Activated naive CD8-positive, alpha-beta T cell treated with anti-CD3 and anti-CD28 coated beads, Interleukin-2, amount 50 U/mL, for 16 hours (primary cell): ENCODE data around the gene PHACTR1.
"Not testable (repeated sequence)": the region's sequence is repeated elsewhere in the genome, so short reads cannot be mapped to it uniquely, and the experiment has no call there.

Source experiments
- DNase-seq: peaks from one replicate; pipeline ENCODE4 v3.0.0-alpha.2; 2020; ENCODE audit warnings: low read depth, low spot score

The PHACTR1 gene

DNA sequence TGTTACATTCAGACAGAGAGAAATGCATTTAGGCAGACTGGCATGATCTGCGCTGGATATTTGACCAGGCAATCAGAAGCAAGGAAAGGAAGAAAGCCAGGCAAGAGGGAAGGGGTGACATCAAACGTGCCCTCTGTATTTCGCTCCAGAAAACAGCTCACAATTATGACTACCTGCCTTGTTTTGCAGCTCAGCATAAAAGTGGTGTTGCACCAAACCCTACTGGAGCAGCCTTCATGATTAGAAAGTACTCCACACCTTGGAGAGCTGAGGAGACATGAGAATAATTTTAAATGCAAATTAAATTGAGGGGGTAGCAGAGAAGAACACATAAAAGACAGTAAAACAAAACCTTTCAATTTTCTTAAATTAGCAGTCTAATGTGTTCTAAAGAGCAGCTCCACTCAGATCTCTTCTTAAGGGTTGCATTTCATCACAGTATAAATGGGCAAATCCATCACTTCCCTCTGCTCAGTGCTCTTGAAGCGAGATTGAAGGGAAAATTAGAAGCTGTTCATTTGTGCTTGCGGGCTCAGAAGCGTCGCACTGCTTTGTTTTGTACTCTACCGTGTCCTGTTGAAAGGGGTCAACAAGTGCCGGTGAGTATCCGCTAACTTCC lies at the start of gene PHACTR1:
TSS of gene PHACTR1 (plus strand) at position 470 of the 619 bp plus-strand sequence.
- DNase-seq = no peak

DNA sequence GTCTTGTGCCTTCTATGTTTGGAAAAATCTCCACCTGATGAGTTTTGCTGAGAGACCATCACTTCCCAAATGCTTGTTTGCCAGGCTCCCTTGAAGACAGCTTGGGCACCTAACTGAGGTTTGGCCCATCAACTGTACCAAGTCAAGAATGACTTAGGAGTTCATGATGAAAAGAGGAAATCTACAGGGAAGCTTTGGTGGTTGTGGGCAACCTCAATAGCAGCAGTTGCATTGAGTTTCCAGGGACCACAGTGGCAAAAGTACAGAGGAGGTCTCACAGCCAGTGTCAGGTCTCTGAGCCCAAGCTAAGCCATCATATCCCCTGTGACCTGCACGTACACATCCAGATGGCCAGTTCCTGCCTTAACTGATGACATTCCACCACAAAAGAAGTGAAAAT lies 49.7 kb upstream of the PHACTR1 start:
- DNase-seq = no peak

DNA sequence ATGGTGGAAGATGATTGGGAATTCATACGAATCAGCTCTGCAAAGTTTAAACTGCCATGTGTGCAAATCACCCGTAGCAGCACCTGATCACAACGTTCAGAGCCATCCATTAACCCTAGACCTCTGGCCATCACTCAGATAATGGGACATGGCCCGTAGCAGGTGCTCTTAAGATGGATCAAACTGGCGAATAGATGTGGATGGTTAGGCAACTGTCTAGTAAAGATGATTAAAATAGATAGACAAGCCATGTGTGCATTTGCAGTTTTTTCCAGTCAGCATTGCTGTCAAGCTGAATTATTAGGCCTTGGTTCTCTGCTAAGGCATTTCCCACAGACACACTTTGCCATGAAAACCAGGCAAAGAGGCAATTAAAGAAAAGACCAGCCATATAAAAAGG lies 40.6 kb upstream of the PHACTR1 start:
- DNase-seq = no peak

DNA sequence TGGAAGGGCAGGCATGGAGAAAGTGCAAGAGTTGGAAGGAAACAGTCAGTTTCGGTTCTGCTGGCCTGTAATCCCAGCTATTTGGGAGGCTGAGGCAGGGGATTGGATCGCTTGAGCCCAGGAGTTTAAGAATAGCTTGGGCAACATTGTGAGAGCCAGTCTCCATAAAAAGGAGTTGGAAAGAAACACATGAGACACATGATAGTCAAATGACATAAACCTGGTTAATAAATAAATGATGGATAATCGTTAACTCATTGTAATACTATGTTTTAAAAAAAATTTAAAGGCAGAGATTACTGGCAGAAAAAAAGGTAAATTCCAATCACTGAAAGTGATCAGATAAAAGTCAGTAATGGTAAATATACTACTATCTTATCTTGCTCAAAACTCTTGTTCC lies 37.2 kb upstream of the PHACTR1 start:
- no peak for DNase-seq

DNA sequence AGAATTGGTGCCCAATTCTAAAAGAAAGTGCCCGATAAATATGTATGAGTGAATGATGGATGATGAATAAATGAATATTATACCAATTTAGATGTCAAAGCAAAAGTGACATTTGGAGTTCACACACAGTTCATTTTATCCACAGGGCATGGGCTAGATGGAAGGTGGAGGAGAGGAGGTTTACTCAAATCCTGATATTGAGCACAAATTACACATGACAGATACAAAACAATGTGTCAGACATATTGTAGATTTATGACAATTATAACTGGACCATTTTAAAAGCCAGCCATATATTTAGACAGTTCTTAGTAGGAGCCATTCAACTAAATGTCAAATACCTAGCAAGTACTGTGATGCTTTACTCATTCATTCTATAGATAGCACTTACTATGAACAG lies 23.4 kb upstream of the PHACTR1 start:
- DNase-seq = no peak

DNA sequence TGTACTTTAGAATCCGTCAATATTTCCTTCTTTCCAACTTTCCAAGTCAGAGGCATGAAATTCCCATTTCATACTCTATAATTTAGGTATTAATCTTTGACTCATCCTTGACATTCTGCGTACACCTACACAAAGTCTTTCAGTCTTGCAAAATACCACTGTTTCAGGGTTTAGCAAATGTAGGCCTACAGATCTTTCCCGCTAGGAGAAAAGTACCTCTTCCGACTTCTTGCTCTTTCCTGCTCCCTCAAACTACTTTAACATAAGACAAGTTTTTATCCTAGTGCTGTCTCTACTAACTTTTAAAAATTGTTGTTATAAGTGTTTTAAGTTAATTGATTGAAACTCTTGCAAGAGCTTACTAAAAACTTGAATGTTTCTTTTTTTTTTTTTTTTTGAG lies 18.3 kb upstream of the PHACTR1 start:
- DNase-seq = no peak

DNA sequence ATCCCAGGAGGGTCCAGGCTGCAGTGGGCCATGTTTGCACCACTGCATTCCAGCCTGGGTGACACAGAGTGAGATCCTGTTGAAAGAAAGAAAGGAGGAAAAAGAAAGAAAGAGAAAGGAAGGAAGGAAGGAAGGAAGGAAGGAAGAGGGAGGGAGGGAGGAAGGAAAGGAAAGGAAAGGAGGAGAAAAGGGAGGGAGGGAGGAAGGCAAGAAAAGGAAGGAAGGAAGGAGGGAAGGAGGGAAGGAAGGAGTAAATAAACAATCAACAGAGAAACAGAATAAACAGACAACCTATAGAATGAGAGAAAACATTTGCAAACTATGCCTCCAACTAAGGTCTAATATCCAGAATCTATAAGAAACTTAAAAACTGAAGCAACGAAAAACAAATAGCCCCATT lies 11.6 kb upstream of the PHACTR1 start:
- no peak for DNase-seq

DNA sequence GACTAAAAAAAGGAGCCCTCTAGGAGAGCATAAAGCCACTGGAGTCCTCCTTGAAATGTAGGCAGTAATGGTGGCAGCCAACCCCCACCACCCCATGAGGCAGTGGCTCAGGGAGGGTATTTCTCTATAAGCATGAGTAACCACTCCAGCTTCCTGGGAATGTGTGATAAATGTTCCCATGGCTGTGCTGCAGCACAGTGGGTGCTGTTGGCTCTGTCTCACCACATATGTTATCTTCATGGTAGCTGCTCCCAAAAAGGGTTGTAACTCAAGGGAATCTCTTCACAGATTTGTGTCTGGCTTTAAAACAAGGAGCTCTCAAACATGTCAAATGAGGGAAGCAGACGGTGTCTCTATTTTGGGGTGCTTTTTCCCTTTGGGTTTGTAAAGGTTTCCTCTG lies 7.5 kb upstream of the PHACTR1 start:
- DNase-seq = no peak

DNA sequence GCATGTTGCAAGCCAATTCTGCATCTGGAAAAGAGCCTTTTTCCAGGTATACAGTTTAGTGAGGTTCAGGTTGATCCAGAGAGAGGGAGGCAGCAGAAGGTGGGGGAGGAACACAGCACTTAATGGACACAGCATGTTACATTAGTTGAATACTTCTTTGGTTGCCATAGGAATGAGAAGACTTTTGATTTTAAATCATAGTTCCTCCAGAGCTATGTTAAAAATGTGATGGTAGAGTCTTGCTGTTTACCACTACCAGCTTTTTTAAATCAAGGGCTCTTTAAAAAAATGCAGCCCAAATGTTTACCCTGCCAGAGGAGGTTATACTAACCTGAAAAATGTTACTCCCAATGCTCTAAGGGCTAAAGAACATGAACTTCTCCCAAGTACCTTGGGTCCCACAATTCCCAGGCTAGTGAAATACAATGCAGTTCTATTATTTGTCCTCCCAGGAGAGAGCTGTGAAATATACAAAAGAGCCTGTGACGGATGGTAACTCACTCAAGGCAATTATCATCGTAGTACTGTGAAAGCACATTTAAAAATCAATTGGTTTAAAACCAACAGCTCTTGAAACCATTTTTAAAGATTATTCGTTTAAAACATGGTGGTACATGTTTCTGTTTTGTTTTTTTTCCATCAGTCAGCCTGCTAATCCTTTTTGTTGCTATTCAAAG lies 6.9 kb upstream of the PHACTR1 start:
- DNase-seq = no peak

DNA sequence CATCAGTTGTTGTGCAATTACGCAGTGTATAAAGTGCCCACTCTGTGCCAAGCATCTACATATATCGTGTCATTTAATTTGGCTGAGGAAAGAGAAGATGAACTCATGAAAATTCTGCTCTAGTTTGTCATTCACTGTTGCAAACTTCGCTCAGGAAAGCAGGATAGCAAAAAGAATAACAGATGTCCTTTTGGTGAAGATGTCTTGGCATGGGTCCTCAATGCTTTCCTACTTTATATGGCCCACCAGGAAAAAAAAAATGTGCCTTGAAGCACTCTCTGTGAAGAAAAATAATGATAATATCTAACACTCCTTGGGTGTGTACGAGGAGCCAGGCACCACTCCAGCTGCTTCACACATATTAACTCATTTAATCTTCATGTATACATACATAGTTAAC lies 5.6 kb upstream of the PHACTR1 start:
- no peak for DNase-seq

DNA sequence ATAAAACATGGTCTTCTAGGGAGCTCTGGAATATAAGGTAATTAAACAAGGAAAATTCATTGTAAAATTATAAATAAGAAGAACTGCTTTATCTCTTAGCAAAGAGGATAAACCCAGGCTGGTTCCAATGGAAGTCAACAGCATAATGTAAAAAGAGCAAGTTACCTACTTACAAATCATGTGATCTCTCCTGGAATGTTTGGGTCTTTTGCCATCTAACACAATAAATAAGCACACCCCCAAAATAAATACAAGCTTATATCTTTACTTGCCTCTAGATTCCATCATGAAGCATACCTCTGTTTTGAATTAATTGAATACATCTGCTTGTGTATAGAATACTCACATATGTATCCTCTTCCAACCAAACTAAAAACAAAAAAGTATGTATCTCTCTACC lies 2.5 kb upstream of the PHACTR1 start:
- no peak for DNase-seq

DNA sequence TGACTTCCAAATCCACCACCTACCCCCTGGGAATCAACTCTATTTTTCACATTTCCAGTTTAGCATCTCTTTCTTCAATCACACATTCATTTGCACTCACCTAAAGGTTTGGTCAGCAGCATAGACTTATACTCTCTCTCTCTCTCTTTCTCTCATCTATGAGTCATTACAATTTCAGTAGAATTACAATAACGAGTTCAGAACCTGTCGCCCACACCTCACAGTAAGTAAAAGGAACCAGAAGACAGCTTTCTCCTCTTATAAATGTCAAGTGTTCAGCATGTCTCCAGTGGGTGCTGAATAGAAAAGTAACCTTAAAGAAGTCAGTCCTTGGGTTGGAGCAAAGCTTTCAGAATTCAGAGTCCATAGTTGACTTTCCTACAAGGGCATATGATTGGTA lies 1.1 kb upstream of the PHACTR1 start:
- no peak for DNase-seq

DNA sequence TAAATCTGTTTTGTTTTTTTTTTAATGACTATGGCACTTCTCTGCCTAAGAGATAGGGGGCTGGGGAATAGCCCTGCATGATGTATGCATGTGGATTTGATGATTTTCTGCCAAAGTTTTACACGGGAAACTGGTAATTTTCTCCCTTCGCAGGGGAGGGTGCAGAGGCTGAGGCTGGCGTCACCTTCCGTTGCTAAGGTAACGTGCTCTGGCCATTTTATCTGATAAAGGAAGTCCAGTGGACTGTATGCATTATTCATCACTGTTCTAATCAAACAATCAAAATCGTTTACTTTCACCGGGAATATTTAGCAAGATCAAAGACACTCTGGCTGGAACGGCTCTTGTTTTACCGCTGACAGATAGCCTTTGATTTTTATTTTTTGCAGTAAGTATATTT lies 789 bp downstream of the PHACTR1 start:
- DNase-seq = no peak

DNA sequence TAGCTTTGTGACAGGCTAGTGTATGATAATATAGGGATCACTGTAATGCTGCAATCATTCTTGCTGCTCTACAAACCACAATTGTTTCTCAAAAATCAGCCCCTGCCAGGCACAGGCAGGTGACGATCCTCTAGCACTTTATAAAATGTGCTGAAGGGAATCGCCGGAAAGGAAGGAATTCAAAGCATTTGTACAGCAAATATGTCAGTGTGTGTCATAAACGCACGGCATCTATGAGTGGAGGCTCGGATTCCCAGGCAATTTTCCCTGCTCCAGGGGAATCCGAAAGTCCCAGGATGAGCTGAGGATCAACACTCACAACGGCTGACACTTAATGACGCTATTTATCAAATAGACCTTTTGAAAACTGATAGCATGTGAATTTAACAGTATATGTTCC lies 1.4 kb downstream of the PHACTR1 start:
- DNase-seq = no peak

DNA sequence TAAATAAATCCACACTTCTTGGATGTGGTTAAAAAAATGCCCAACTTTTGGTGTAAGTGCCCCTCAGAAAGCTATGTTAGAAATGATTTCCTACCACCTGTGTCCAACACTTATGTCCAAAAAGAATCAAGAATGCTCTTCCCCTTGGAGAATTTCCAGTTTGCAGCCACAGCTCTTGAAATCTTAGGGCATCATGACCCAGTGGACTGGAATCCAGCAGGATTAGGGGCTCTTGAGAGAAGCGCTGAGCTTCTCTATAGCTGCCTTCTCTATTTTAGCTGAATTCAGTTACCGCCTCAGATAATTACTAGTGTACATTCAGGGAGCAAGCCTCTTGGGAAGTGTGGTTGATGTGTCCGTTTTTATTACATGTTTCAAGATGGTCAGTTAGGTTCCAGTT lies 2.5 kb downstream of the PHACTR1 start:
- no peak for DNase-seq

DNA sequence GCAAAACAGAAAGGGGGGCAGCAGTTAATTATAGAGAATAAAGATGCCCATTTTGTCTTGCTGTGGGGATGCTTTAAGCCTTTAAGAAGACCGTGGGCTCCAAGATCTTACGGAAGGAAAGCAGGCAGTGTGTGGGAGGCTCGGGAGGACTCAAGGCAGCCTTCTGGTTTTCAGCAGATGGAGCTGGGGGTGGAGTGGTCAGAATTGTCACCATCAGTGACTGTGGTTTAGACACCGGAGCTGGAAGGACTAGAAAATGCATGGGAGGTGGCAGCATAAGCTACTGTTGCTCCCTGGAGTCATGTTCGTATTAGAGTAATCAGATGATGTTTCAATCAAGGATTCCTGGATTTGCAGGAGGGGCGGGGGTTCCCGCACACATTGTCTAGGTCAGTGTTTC lies 3.7 kb downstream of the PHACTR1 start:
- DNase-seq = no peak

DNA sequence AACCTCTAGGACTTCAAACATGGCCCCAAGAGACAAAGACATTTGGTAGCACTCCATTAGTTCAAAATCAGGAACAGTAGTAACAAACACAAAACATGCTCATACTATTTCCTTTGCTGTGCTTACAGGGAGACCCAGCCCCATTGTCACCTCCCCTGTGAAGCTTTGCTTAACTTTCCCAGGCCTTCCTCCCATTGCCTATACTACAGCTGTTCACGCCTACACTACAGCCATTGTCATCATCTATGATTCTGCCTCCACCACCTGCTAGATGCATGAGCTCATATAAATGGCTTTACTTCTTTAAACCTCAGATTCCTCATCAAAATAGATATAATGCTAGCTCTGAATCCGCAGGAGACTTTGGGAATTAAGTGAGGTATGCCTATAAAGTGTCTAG lies 8.7 kb downstream of the PHACTR1 start:
- no peak for DNase-seq

DNA sequence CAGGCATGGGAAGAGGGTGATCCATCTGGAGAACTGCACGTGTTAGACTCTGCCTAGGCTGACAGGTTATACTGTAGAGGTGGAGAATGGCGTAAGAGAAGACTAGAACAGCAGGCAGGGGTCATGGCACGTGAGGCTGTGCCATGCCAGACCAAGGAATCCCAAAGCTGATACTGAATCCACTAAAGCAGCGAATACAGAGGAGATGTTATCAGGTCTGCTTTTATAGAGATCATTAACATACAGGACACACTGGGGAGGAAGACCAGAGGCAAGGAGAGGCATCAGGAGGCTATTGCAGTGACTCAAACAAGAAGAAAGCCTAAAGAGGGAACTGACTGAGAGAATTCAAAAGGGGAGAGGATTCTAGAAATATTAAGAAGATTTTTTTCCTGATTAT lies 12.9 kb downstream of the PHACTR1 start:
- DNase-seq = no peak

DNA sequence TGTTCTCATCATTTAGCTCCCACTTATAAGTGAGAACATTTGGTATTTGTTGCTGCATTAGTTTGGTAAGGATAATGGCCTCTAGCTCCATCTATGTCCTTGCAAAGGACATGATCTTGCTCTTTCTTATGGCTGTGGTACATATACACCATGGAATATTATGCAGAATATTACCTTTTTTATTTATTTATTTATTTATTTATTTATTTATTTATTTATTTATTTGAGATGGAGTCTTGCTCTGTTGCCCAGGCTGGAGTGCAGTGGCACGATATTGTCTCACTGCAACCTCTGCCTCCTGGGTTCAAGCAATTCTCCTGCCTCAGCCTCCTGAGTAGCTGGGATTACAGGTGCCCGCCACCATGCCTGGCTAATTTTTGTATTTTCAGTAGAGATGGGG lies 14.2 kb downstream of the PHACTR1 start:
- not testable (repeated sequence) for DNase-seq

DNA sequence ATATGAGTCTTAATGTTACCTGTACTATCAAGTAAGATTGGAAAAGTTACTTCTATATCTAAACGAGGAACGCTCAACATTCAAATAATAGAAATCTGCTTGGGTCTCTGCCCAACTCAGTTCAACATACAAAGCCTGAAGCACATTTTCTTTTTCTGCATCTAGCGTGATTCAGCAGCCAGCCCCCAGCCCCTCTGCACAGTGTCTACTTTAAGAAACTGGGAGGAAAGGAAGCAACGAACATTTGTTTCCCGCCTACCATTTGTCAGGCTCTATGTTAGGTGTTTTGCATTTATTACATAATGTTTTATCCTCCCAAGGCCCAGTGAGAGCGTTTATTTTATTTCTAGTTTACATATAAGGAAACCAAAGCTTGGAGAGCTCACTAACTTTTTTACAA lies 17.3 kb downstream of the PHACTR1 start:
- DNase-seq = no peak

DNA sequence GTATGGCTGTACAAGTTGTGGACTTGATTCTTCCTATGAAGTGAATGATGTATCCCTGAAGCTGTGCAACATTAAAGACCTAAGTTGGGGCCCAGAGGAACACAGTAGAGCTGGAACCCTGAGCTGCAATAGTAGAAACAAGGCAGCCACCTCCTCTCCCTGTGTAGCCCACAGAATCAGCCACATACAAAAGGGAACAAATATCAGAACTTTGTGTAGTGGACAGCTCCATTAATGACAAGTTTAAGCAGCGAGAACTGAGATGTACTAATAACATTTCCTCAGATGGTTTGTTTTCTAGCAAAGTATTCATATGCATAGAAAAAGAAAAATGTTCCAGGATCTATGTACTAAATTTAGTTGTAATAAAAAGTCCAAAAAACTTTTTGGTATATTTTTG lies 19.2 kb downstream of the PHACTR1 start:
- DNase-seq = no peak

DNA sequence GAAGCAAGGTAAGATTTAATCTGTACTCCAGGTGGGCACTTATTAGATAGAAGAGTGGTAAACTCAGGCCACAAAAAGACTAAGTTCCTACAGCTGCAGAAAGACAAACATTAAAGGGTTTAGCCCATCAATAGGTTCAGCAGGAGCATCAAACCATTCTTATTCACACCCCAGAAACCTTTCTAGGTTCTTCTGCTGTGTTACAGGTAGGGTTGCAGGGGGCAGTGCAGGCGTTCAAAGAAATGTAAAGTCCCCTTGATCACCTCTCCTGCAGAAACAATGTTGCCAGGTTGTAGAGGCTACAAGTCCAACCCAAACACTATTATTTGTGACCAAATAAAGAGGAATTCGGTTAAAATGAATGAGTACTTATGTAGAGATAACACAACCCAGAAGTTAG lies 31.8 kb downstream of the PHACTR1 start:
- DNase-seq = no peak

DNA sequence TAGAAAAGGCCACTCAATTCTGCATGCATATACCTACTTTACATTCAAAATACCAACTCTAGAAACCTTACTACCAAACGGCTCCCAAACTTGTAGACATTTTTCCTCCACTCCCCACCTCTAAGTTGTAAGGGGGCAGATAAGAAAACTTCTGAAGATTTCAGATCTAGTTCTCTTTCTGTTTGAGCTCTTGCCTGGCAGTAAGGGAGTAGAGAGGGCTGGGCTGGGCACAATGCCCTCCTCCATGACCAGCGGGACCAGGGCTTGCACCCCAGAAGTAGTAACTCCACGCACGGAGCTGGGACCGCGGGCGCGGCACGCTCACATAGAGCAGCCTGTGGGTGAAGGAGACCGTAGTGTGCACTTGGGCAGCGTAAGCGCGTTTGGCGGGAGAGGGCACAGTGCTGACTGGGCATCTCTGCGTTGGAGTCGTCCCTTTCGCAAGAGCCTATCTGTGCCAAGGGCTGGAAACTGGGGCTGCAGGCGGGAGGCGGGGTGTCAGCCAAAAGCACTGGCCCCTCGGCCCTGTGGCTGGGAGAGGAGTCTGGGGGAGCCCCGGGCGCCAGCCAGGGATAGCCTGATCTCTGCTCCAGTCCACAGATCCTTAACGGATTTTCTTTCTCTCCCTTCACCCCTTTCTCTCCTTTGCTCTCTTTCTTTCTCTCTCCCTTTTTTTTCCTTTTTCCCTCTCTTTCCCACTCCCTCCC lies 32.4 kb downstream of the PHACTR1 start:
- no peak for DNase-seq
